Raji (cell line): Measurements from ENCODE around the gene MOCOS.

ENCODE experiments used
- POLR2A ChIP-seq: IDR thresholded peaks from 2 replicates; pipeline ENCODE4 v1.6.1; 2011; ENCODE audit warnings: low read depth, low read length, control low read depth; ENCODE audit not compliant: insufficient read depth

MOCOS gene, protein sequence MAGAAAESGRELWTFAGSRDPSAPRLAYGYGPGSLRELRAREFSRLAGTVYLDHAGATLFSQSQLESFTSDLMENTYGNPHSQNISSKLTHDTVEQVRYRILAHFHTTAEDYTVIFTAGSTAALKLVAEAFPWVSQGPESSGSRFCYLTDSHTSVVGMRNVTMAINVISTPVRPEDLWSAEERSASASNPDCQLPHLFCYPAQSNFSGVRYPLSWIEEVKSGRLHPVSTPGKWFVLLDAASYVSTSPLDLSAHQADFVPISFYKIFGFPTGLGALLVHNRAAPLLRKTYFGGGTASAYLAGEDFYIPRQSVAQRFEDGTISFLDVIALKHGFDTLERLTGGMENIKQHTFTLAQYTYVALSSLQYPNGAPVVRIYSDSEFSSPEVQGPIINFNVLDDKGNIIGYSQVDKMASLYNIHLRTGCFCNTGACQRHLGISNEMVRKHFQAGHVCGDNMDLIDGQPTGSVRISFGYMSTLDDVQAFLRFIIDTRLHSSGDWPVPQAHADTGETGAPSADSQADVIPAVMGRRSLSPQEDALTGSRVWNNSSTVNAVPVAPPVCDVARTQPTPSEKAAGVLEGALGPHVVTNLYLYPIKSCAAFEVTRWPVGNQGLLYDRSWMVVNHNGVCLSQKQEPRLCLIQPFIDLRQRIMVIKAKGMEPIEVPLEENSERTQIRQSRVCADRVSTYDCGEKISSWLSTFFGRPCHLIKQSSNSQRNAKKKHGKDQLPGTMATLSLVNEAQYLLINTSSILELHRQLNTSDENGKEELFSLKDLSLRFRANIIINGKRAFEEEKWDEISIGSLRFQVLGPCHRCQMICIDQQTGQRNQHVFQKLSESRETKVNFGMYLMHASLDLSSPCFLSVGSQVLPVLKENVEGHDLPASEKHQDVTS

DNA sequence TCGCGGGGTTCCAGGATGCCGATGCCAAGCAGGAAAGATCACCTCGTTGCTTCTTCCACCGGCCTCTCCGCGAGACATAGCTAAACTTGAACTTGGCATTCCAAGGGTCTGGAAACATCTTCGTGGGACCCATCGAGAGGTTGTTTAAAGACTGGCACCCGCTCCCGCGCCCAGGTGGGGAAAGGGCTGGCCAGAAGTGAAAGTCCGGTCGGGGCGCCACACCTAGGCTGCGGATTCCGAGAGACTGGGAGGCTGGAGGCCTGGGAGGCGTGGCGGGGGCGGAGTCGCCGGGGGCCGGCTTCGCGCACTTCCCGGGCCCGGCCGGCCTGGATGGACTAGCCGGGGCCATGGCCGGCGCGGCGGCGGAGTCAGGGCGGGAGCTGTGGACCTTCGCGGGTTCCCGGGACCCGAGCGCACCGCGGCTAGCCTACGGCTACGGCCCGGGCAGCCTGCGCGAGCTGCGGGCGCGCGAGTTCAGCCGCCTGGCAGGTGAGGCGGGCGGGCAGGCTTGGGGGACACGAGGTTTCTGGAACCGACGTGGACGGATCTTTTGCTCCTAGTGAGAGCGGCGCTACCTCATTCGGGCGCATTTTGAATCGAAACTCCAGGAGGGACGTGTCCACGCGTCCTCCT lies at the start of gene MOCOS:
Gene MOCOS, plus strand, starts transcription at position 305 of the 633 bp plus-strand sequence. Its CDS starts 43 bp downstream, at position 348.
- no peak for TF ChIP-seq POLR2A

DNA sequence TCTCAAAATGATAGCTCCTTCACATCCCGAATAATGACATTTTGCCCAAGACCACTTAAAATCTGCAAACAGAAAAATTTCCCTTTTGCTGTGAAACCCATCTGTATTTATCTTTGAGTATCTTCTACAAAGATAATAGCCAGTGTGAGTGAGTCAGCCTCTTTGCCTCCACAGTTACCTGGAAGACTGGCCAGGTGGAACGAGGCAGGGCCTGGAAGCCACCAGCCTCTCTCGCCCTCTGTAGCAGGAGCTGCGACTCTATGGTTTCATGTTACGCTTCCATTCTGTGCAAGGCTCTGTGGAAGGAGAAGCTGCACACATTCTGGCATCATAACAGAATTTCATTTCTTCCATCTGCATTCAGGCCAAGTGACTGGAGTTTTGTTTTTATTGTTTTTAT lies 48.1 kb upstream of the MOCOS start:
- TF ChIP-seq POLR2A = no peak

DNA sequence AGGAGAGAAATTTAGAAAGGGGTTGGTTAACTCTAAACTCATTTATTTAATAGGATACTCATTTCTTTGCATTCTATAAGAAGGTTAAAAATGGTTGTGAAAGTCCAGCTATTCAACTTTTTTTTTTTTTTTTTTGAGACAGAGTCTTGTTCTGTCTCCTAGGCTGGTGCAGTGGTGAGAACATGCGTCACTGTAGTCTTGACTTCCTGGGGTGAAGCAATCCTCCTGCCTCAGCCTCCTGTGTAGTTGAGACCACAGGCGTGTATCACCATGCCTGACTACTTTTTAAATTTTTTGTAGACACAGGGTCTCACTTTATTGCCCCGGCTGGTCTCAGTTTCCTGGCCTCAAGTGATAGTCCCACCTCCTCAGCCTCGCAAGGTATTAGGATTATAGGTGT lies 45.7 kb upstream of the MOCOS start:
- TF ChIP-seq POLR2A = no peak

DNA sequence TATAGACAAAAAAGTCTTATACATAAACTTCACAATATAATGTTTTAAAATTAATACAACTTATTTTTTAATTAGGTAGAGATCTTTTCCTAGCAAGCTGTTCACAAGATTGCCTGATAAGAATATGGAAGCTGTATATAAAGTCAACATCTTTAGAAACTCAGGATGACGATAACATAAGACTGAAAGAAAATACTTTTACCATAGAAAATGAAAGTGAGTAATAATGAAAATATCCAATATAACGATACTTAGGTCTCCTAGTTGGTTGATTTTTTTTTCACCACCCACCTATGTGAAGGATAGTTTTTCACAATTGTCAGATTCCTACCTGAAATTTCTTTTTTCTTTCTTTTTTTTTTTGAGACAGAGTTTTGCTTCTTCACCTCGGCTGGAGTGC lies 44.5 kb upstream of the MOCOS start:
- no peak for TF ChIP-seq POLR2A

DNA sequence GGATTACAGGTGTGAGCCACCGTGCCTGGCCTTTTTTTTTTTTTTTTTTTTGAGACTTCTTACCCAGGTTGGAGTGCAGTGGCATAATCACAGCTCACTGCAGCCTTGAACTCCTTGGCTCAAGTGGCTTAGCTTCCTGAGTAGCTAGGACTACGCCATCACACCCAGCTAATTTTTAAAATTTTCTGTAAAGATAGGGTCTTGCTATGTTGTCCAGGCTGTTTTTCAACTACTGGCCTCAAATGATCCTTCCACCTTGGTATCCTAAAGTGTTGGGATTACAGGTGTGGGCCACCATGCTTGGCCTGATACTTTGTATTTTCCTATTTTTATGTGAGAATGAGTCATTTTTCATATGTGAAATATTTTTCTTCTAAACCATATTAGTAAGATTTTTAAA lies 43.9 kb upstream of the MOCOS start:
- no peak for TF ChIP-seq POLR2A

DNA sequence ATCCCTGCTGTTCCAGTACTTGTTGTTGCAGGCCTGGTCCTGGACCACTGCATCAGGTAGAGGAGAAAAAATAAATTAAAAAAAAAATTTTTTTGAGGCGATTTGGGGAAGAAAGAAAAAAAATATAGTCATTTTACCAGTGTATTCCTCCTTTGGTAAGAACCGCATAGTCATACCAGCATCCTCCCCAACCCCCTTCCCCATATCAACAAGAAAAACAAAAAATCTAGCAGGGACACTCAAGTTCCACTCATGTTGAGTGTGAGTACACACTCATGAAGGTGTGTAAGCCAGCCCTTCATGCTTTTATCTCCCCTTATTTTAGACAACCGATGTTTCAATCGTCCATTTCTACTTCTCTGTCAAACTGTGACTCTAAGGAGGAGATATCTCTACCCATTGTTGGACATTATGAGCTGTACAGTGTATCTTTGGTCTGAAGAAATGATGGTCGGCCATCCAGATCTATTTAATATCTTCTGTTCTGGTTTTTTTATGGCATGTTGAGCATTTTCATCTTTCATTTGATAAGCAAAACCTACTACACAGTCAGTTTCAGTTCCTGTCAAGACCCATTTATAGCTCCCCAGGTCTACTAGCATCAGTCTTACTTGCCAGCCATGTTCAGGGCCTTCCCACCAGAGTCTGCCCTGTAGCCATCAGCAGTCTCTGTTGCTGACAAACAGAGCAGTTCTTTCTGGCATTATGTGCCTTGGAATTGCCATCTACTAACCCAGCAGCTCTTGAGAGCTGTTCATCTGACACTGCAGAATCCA lies 37.6 kb upstream of the MOCOS start:
- no peak for TF ChIP-seq POLR2A

DNA sequence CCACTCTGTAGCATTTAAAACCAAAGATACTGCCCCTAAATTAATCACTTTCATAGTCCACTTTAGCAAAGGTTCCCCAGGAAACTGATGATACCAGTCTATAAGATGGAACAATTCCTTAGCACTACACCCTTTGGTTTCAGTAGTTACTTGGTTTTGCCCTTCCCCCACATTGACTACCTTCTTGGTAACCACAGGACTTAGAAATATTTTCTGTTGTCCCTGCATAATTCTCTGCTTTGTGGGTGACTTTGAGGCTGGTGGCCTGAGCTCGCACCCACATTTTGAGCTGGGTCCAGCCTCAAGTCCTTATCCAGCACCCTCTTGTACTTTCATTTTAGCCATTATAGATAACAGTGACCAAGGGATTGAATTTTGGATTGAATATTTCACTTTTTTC lies 34.5 kb upstream of the MOCOS start:
- no peak for TF ChIP-seq POLR2A

DNA sequence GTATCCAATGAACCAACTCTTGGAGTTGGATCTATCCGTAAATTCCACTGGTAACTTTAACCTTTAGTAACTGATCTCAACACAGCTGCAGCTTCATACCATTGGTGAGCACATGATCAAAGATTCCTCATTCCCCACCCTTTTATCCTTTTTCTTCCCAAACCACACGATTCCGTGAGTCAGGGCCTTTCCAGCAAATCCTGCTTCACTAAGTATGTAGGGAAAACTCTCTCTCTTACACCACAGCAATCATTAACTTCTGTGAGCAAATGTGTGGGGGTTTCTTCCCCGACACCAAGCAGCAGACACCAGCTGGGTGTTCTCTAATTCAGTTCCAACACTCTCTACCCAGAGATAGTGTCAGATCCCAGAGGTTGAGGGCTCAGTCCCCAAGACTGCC lies 34.1 kb upstream of the MOCOS start:
- no peak for TF ChIP-seq POLR2A

DNA sequence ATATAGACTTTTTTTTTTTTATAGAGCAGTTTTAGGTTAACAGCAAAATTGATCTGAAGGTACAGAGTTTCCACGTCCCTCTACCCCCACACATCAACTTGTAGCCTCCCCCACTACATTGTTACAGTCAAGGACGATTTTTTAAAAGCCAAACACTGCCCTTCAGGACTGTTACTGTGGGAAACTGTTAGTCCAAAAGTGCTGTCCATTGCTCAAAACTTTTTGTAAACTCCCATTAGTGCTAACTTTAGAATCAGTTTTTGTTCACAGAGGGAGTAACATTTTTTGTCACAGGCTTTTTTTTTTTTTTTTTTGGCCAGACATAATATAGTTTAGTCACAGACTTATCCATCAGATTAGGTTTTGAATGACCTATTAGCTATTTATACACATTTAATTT lies 33.5 kb upstream of the MOCOS start:
- no peak for TF ChIP-seq POLR2A

DNA sequence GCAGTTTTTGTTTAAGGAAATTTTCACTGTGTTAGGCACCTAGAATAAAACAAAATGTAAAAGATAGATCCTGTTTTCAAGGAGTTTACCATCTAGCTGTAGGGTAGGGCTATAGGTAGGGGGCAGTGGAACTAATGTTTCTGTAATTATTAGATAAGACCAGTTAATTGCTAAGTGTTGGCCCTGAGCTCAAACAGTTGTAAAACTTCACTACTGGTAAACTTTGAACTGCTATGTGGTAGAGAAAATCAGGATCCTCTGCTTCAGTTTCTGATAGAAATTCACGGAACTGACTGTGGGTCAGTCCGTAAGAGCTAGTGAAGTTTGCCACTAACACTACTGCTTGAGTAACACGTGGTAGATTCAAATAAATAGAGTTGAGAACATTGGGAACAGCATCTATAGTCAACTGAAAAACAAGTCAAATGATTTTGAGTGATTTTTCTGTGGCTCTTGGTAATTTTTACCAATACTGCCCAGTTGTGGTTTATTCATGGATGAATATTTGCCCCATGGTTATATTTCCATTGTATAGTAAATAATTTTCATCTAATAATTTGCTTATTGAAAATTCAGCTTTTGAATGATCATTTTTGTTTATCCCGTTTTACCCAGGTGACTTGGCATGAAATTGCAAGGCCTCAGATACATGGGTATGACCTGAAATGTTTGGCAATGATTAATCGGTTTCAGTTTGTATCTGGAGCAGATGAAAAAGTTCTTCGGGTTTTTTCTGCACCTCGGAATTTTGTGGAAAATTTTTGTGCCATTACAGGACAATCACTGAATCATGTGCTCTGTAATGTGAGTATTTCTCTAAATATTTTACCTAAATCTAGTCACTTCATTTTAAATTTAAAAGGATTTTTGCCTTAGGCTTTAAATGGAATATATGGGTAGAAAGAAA lies 31.2 kb upstream of the MOCOS start:
- no peak for TF ChIP-seq POLR2A

DNA sequence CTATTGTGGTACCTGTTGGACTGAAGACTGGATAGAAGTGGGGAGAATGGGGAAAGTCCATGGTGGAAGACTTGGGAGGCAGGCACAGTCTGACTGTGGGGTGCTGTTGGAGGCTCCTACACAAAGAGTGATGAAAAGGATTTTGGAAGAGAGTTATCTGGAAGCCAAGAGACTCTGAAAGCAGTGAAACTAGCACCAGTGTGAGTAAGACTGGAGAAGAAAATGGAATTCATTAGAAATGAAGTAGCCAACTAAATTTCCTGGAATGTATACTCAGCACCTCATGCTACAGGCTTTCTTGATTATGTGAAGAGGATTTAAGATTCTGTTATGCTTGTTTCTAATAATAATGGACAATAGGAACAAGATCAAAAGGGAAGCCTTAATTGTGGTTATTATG lies 29.9 kb upstream of the MOCOS start:
- no peak for TF ChIP-seq POLR2A

DNA sequence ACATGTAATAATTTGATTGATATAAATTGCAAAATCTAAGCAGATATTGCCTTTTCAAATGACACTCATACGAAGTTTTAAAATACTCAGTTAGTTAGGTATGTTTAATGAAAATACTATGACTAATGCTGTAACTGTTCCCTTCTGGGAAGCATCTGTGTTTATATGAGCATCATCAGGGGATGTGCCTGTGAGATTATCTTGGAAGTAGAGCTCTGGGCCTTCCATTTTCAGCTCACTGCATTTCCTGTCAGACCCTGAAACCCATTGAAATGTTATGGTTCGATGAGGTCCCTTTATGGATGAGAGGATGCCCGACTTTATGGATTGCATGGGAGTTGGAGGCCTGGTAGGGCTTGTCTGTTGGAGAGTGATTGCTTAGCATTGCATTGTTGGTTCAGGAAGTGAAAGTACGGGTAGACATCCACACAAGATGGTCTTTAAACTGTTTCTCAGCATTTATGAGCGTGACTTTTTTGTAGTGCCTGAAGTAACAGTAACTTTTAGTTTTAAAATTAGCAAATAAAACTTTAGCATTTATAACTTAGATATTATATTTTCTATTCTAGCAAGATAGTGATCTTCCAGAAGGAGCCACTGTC lies 28.9 kb upstream of the MOCOS start:
- TF ChIP-seq POLR2A = no peak

DNA sequence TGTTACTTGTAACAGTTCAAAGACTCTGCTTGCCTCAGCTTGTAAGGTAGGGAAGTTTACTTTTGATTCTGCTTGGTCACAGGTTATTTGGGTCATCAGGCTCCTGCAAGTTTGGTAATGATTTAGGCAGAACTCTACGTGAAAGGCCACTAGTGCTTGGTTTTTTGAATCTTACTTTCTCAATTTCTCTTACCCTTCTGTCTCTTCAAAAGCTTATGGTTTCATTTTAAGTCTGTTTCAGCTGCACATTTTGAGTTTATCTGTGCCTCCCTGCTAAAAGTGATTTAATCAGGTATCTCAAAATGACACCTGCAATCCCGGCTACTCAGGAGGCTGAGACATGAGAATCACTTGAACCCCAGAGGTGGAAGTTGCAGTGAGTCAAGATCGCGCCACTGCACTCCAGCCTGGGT lies 26.3 kb upstream of the MOCOS start:
- no peak for TF ChIP-seq POLR2A
